GOT3 (cell line): ENCODE measurements around the gene NCOR2.
A peak's percentile ranks its signal among the peaks of the same experiment; 100 is the strongest.

Experiments
- DNase-seq: peaks from one replicate; lab custom pipeline; 2025; ENCODE audit warnings: mixed read lengths; lab: John Stamatoyannopoulos, UW

The NCOR2 gene

GRCh38 chr12:124525455-124525854 lies 42.0 kb downstream of the NCOR2 start:
- DNase-seq: no peak

DNA sequence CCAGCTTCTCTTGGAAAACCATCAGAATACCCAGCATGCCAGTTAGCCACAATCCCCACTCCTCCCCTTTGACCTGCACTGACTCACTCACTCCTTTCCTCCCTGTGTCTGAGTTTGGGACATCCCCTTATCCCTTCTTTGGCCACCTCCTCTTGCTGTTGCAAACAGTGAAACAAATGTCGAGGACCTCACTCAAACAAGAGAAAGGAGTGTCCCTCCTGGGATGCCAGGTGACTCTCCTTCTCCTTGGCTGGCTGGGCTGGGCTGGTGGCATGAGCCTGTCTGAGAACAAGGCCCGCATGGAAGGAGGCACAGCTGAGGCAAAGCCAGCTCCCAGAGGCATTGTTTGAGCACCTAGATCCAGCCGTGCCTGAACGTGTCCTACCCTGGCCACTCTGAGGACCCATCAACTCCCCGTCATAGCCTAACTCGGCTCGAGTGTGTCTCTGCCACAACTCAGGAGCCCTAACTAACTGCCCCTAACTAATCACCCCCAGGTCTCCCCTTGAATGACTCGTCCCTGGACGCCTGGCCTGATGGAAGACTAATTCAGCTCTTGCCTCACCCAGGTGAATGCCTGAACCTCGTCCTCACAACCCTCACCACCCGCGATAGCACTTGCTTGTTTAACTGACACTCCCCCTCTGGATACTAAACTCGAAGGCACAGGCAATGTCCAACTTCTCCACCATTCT lies 43.0 kb downstream of the NCOR2 start:
- no peak for DNase-seq

DNA sequence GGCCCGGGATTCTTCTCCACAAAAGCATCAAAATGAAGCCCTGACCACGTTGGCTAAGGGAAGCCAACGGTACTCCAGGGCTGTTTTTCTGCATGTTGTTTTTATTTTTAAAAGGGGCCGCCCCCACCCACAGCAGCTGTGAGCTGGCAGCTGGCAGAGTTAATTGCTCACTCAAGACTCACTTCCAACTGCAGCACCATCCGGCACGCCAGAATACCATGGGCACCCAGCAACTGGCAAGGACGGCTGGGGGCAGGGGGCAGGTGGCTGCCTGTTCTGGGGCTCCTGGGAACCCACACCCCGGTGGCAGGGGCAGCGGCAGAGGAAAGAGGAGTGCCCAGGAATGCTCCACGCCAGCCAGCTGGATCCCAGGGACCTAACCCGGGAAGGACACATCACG lies 44.3 kb downstream of the NCOR2 start:
- DNase-seq: no peak

DNA sequence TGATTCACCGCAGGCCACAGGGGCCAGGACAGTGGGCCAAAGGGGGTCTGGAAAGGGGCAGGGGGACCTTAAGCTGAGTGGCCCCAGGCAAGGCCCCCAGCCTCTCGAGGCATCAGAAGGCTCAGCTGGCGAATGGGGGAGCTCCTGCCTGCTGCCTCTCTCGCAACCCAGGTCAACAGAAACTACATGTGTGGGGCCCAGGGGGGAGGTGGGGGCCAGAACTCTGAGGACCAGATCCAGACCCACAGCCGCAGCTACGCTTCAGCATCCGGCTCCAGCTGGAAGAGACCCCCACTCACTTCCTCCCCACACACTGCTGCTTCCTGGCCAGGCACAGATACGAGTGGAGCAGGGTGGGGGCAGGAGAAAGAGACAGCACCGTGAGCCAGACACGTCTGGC lies 46.5 kb downstream of the NCOR2 start:
- DNase-seq: no peak

- DNase-seq: no peak
Observed at GRCh38 chr12:124520265-124520701, 47.1 kb downstream of the NCOR2 start.

GRCh38 chr12:124519746-124520145 lies 47.7 kb downstream of the NCOR2 start:
- DNase-seq: no peak

GRCh38 chr12:124518051-124518932 lies 49.1 kb downstream of the NCOR2 start:
- peak; percentile 89 for DNase-seq
